Measurements from ENCODE around the gene MBOAT7. TPM values are rescaled to one million over a fixed set of nuclear protein-coding genes. Genes with fewer than 3 reads are reported as not detected.

The MBOAT7 gene
- total RNA-seq, 4 donors from 2014 or later = 5.3 to 47.8 (median 19.2) TPM

DNA sequence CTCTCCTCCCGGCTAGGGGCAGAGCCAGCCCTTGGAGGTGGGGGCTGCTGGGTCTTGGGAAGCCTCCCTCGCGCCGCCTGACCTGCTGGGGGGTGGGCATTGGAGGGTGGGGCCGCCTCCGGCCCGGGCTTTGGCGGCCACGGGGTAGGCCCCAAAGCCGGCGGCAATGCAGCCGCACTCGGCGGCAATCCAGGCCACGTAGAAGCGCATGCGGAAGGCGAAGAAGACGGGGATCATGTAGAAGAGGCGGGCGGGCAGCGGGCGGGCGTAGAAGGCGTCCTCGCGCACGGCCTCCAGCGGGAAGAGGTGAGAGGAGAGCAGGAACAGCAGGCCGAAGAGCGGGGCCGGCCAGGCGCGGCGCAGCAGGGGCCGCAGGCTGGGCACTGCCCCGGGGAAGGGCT lies 8.7 kb downstream of the MBOAT7 start:
- TF ChIP-seq POLR2A (IDR thresholded peaks at IDR 0.05) = no peak
- TF ChIP-seq, protein P1, sequence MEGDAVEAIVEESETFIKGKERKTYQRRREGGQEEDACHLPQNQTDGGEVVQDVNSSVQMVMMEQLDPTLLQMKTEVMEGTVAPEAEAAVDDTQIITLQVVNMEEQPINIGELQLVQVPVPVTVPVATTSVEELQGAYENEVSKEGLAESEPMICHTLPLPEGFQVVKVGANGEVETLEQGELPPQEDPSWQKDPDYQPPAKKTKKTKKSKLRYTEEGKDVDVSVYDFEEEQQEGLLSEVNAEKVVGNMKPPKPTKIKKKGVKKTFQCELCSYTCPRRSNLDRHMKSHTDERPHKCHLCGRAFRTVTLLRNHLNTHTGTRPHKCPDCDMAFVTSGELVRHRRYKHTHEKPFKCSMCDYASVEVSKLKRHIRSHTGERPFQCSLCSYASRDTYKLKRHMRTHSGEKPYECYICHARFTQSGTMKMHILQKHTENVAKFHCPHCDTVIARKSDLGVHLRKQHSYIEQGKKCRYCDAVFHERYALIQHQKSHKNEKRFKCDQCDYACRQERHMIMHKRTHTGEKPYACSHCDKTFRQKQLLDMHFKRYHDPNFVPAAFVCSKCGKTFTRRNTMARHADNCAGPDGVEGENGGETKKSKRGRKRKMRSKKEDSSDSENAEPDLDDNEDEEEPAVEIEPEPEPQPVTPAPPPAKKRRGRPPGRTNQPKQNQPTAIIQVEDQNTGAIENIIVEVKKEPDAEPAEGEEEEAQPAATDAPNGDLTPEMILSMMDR (IDR thresholded peaks at IDR 0.05) = no peak
- intact Hi-C loops (cut with DNase I; ENCODE audit: low total_unique reads) = no loop called here
- Histone ChIP-seq H3K4me3 (no peak overlapping the region), H3K27ac (no peak overlapping the region), H3K36me3 (no peaks in the 10 kb centered on the region), H3K4me1 (no peaks in the 10 kb centered on the region), H3K9me3 (no peaks in the 10 kb centered on the region), H3K27me3 (no peaks in the 10 kb centered on the region)
- no peak for DNase-seq

GRCh38 chr19:54179921-54180461 lies 9.4 kb downstream of the MBOAT7 start:
- no peaks in the 10 kb centered on the region for H3K27me3 ChIP-seq
- no peaks in the 10 kb centered on the region for H3K36me3 ChIP-seq
- DNase-seq = no peak
- H3K4me1 ChIP-seq = no peaks in the 10 kb centered on the region
- H3K9me3 ChIP-seq = no peaks in the 10 kb centered on the region
- intact Hi-C loops (cut with DNase I; ENCODE audit: low total_unique reads) = no loop called here
- no peak for TF ChIP-seq POLR2A (IDR thresholded peaks at IDR 0.05)
- TF ChIP-seq, protein P1 (IDR thresholded peaks at IDR 0.05) = no peak
- H3K4me3 ChIP-seq = no peak overlapping the region
- H3K27ac ChIP-seq = no peak overlapping the region

GRCh38 chr19:54179262-54179852 lies 10.0 kb downstream of the MBOAT7 start:
- H3K27ac ChIP-seq = no peak overlapping the region
- H3K9me3 ChIP-seq = no peaks in the 10 kb centered on the region
- H3K27me3 ChIP-seq = no peaks in the 10 kb centered on the region
- no peak for DNase-seq
- H3K36me3 ChIP-seq = no peaks in the 10 kb centered on the region
- no peaks in the 10 kb centered on the region for H3K4me1 ChIP-seq
- H3K4me3 ChIP-seq = no peak overlapping the region
- TF ChIP-seq POLR2A (IDR thresholded peaks at IDR 0.05) = no peak
- TF ChIP-seq, protein P1 (IDR thresholded peaks at IDR 0.05) = no peak
- intact Hi-C loops (cut with DNase I; ENCODE audit: low total_unique reads) = no loop called here

DNA sequence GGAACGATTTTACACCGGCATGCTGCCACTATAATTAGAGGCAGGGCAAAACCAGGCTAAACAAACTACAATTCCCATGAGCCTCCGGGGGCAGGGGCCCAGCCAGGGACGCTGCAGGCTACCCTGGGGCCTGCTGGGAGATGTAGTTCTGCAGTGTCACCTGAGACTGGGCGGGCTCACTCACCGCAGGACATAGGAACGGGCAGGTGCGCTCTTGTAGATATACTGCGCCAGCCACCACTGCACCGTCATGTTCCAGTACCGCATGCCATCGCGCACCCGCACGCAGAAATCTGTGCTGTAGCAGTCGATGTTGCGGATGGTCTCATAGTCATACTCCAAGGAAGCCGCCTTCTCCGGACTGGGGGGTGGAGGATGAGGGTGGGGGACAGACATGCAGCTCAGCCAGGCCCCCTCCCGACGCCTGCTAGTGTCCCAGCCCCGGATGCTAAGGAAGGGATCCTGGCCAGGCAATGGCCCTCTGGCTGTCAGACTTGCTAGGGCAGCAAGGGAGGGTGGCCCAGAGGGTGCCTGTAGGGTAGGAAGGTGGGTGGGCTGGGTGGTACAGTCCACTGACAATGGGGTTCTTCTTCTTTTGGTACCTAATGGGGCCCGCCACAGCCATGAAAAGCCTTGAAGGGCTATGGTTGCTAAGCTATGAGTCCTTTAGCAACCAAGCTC lies 10.7 kb downstream of the MBOAT7 start:
- no peaks in the 10 kb centered on the region for H3K9me3 ChIP-seq
- intact Hi-C loops (cut with DNase I; ENCODE audit: low total_unique reads) = no loop called here
- no peaks in the 10 kb centered on the region for H3K36me3 ChIP-seq
- TF ChIP-seq, protein P1 (IDR thresholded peaks at IDR 0.05) = no peak
- no peak for TF ChIP-seq POLR2A (IDR thresholded peaks at IDR 0.05)
- no peak for DNase-seq
- H3K4me1 ChIP-seq = no peaks in the 10 kb centered on the region
- no peak overlapping the region for H3K4me3 ChIP-seq
- no peaks in the 10 kb centered on the region for H3K27me3 ChIP-seq
- H3K27ac ChIP-seq = no peak overlapping the region
